ENCODE measurements around the gene PLCB2.
A peak's percentile ranks its signal among the peaks of the same experiment; 100 is the strongest.

Gene PLCB2

DNA sequence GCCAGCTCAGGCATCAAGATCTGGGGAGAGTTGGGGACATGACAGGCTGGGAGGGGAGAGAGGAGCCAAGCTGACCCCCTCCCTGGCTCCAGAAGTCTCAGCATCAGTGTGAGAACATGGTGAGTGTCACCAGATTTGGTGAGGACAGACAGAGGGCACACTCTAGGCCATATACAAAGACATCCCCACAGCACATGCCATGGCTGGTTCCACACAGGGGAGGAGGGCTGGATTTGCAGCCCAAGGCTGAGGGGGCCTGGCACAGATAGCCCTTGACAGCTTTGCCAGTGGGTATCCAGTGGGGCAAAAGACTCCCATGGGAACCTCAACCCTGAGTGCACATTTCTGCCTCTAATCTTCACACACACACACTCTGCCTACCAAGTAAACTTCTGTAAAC, 14.7 kb downstream of the PLCB2 start:
- TF ChIP-seq, protein P1, sequence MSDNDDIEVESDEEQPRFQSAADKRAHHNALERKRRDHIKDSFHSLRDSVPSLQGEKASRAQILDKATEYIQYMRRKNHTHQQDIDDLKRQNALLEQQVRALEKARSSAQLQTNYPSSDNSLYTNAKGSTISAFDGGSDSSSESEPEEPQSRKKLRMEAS (IDR thresholded peaks at IDR 0.05): no peak
- no peak for TF ChIP-seq TCF12 (IDR thresholded peaks at IDR 0.05; ENCODE audit: low read depth)

DNA sequence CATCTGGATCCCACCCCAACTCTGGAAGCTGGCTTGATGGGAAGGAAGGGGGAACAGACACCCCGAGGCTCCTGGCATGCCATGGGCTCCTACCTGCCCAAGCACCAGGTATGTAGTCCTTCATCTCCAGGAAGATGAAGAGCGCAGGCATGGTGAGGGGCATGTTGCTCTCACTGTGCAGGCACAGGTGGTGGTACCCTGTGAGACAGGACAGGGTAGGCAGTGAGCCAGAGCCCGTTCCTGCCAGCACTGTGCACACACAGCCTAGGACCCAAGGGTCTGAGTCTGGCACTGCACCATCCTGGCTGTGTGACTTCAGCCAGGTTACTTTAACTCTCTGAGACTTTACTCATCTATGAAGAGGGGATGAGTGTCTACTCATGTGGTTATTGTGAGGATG, 15.5 kb downstream of the PLCB2 start:
- TF ChIP-seq EP300 (IDR thresholded peaks at IDR 0.05; ENCODE audit: borderline replicate concordance): no peak
- TF ChIP-seq, protein P2, sequence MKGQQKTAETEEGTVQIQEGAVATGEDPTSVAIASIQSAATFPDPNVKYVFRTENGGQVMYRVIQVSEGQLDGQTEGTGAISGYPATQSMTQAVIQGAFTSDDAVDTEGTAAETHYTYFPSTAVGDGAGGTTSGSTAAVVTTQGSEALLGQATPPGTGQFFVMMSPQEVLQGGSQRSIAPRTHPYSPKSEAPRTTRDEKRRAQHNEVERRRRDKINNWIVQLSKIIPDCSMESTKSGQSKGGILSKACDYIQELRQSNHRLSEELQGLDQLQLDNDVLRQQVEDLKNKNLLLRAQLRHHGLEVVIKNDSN (IDR thresholded peaks at IDR 0.05): no peak
- TF ChIP-seq CREB1 (IDR thresholded peaks at IDR 0.05; ENCODE audit: low read depth): no peak
- TF ChIP-seq RAD21 (IDR thresholded peaks at IDR 0.05; ENCODE audit: low read depth): no peak
- TF ChIP-seq TCF12 (IDR thresholded peaks at IDR 0.05; ENCODE audit: low read depth): no peak
- no peak for TF ChIP-seq EGR1 (IDR thresholded peaks at IDR 0.05)
- TF ChIP-seq, protein P3, sequence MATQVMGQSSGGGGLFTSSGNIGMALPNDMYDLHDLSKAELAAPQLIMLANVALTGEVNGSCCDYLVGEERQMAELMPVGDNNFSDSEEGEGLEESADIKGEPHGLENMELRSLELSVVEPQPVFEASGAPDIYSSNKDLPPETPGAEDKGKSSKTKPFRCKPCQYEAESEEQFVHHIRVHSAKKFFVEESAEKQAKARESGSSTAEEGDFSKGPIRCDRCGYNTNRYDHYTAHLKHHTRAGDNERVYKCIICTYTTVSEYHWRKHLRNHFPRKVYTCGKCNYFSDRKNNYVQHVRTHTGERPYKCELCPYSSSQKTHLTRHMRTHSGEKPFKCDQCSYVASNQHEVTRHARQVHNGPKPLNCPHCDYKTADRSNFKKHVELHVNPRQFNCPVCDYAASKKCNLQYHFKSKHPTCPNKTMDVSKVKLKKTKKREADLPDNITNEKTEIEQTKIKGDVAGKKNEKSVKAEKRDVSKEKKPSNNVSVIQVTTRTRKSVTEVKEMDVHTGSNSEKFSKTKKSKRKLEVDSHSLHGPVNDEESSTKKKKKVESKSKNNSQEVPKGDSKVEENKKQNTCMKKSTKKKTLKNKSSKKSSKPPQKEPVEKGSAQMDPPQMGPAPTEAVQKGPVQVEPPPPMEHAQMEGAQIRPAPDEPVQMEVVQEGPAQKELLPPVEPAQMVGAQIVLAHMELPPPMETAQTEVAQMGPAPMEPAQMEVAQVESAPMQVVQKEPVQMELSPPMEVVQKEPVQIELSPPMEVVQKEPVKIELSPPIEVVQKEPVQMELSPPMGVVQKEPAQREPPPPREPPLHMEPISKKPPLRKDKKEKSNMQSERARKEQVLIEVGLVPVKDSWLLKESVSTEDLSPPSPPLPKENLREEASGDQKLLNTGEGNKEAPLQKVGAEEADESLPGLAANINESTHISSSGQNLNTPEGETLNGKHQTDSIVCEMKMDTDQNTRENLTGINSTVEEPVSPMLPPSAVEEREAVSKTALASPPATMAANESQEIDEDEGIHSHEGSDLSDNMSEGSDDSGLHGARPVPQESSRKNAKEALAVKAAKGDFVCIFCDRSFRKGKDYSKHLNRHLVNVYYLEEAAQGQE (IDR thresholded peaks at IDR 0.05; ENCODE audit: low read depth): no peak

DNA sequence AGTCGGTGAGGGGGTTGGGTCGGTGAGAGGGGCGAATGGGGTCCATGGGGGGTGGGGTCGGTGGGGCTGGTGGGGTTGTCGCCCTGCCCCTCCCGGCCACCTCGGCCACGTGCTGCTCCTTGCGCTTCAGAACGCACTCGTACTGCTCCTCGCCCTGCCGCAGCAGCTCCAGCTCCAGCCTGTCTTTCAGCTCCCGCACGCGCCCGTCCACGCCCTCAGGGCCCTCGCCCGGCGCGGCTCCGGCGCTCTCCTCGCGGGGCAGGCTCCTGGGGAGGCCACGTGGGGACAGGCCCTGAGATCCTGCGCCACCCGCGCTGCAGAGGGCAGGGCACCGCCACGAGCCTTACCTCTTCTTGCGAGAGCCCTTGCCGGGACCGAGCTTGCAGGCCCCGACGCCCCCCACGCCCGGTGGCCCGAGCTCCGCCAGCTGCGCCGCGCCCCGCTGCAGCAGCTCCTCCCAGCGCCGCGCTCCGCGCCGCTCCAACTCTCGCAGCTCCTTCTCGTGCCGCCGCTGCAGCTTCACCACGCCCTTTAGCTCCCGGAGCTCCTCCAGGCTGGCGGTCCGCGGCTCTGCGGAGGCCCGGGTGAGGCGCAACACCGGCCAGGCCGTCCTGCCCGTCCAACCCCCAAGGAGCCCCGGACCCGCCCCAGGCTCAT, 16.7 kb downstream of the PLCB2 start:
- TF ChIP-seq FOXM1 (IDR thresholded peaks at IDR 0.05; ENCODE audit: borderline replicate concordance, low read depth) (no peak), RAD21 (IDR thresholded peaks at IDR 0.05; ENCODE audit: low read depth) (no peak), EGR1 (IDR thresholded peaks at IDR 0.05) (no peak), TCF12 (IDR thresholded peaks at IDR 0.05; ENCODE audit: low read depth) (no peak), NFIC (IDR thresholded peaks at IDR 0.05) (no peak), CREB1 (IDR thresholded peaks at IDR 0.05; ENCODE audit: low read depth) (no peak), EP300 (IDR thresholded peaks at IDR 0.05; ENCODE audit: borderline replicate concordance) (no peak), ZBTB7A (IDR thresholded peaks at IDR 0.05; ENCODE audit: low read depth) (peak; percentile 39; the same call in 1 of the 2 replicates), YY1 (IDR thresholded peaks at IDR 0.05; ENCODE audit: low read depth) (no peak)
- TF ChIP-seq, protein P1 (IDR thresholded peaks at IDR 0.05): peak; percentile 93
- TF ChIP-seq, protein P2 (IDR thresholded peaks at IDR 0.05): peak; percentile 59; the same call in 1 of the 2 replicates
- TF ChIP-seq, protein P3 (IDR thresholded peaks at IDR 0.05; ENCODE audit: low read depth): no peak

DNA sequence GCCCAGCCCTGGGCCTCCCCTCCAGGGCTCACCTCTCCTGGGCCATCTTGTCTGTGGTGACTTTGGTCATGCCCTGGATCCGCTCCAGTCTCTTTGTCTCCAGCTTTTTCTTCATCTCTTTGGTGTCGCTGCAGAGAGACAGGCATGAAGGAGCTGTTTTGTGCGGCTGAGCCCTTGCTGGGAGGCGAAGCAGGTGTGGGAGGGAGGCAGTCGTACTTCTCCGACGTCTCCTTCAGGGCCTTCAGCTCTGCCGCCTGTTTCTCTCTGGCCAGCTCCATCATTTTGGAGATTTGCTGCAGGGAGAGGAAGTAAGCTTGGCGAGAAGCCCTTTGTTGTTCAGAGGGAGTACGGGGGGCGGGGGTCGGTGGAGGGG, 17.2 kb downstream of the PLCB2 start:
- TF ChIP-seq EGR1 (IDR thresholded peaks at IDR 0.05): no peak
- no peak for TF ChIP-seq YY1 (IDR thresholded peaks at IDR 0.05; ENCODE audit: low read depth)
- no peak for TF ChIP-seq TAF1 (IDR thresholded peaks at IDR 0.05; ENCODE audit: low read depth)
- no peak for TF ChIP-seq EP300 (IDR thresholded peaks at IDR 0.05; ENCODE audit: borderline replicate concordance)

DNA sequence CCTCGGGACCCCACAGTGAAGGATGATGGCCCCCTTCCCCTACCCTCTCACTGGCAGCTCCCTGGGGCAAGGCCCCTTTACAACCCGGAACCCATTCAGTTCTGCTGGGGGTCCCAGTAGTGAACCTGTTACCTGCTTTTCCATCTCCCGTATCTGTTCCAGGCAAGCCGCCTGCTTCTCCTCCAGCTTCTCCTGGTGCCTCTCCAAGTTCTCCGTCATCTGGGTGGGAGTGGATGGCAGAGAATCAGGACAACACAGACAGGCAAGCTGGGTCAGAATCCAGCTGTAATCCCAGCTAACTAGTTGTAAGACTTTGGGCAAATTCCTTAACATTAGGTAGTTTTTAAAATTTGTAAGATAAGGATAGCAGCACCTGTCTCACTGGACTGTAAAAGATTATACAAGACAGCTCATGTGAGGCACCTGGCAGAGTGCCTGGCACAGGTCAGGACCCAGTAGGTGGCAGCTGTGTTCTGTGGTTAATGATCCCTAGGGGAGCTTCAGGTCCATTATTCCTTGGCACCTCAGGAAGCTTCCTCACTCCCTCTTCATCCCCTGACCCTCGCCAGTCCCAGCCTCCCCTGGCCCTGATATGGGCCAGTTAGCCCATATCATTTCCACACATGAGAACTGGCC, 18.5 kb downstream of the PLCB2 start:
- TF ChIP-seq ZBTB7A (IDR thresholded peaks at IDR 0.05; ENCODE audit: low read depth) (no peak), CREB1 (IDR thresholded peaks at IDR 0.05; ENCODE audit: low read depth) (no peak), CEBPB (IDR thresholded peaks at IDR 0.05) (no peak), TAF1 (IDR thresholded peaks at IDR 0.05; ENCODE audit: low read depth) (no peak), YY1 (IDR thresholded peaks at IDR 0.05; ENCODE audit: low read depth) (no peak), NFIC (IDR thresholded peaks at IDR 0.05) (peak; percentile 64), EP300 (IDR thresholded peaks at IDR 0.05; ENCODE audit: borderline replicate concordance) (no peak), FOXM1 (IDR thresholded peaks at IDR 0.05; ENCODE audit: borderline replicate concordance, low read depth) (no peak), RAD21 (IDR thresholded peaks at IDR 0.05; ENCODE audit: low read depth) (peak; percentile 46), EGR1 (IDR thresholded peaks at IDR 0.05) (no peak), TCF12 (IDR thresholded peaks at IDR 0.05; ENCODE audit: low read depth) (no peak), TEAD4 (IDR thresholded peaks at IDR 0.05) (no peak)
- TF ChIP-seq, protein P1 (IDR thresholded peaks at IDR 0.05): no peak
- TF ChIP-seq, protein P3 (IDR thresholded peaks at IDR 0.05; ENCODE audit: low read depth): no peak; the same call in 1 of the 2 replicates
- TF ChIP-seq, protein P2 (IDR thresholded peaks at IDR 0.05): no peak
